GM21390 (cell line): ENCODE results near the gene ZNF436.
"Not testable (repeated sequence)": the region's sequence is repeated elsewhere in the genome, so short reads cannot be mapped to it uniquely, and the experiment has no call there.

Experiments used
- ATAC-seq: cut with Tn5 transposase; IDR thresholded peaks from one replicate; pipeline ENCODE4 v1.9.1; 2021; ENCODE audit not compliant: unreplicated experiment

The ZNF436 gene

GRCh38 chr1:23330846-23331245 is 38.8 kb downstream of the ZNF436 start:
- ATAC-seq = no peak

- ATAC-seq = no peak
Observed at GRCh38 chr1:23325393-23325792, 44.2 kb downstream of the ZNF436 start.

- no peak for ATAC-seq
Observed at GRCh38 chr1:23322770-23323169, 46.9 kb downstream of the ZNF436 start.

GRCh38 chr1:23310280-23310679 is 59.4 kb downstream of the ZNF436 start:
- not testable (repeated sequence) for ATAC-seq
